MV-4-11 (cell line): ENCODE data around the gene TUBD1.
"Not testable (repeated sequence)": the region's sequence is repeated elsewhere in the genome, so short reads cannot be mapped to it uniquely, and the experiment has no call there.

Source experiments
- DNase-seq: peaks from one replicate; lab custom pipeline; 2025; lab: John Stamatoyannopoulos, UW

TUBD1 gene

GRCh38 chr17:59844884-59845594 is 47.7 kb downstream of the TUBD1 start:
- no peak for DNase-seq

GRCh38 chr17:59842901-59843652 is 49.7 kb downstream of the TUBD1 start:
- DNase-seq: peak; percentile 66

- not testable (repeated sequence) for DNase-seq
These were observed 50.9 kb downstream of the TUBD1 start for GRCh38 chr17:59841882-59842263.

GRCh38 chr17:59841091-59841881 is 51.5 kb downstream of the TUBD1 start:
- DNase-seq: not testable (repeated sequence)

GRCh38 chr17:59840329-59841090 is 52.2 kb downstream of the TUBD1 start:
- no peak for DNase-seq

GRCh38 chr17:59839651-59840328 is 53.0 kb downstream of the TUBD1 start:
- no peak for DNase-seq

GRCh38 chr17:59838052-59838916 is 54.5 kb downstream of the TUBD1 start:
- no peak for DNase-seq

- peak; percentile 100 for DNase-seq
These were observed 55.3 kb downstream of the TUBD1 start for GRCh38 chr17:59837308-59838051.

GRCh38 chr17:59832883-59833379 is 59.8 kb downstream of the TUBD1 start:
- DNase-seq: no peak

- DNase-seq: no peak
These were observed 61.8 kb downstream of the TUBD1 start for GRCh38 chr17:59830846-59831486.

GRCh38 chr17:59830007-59830630 is 62.6 kb downstream of the TUBD1 start:
- DNase-seq: no peak

- DNase-seq: peak; percentile 93
These were observed 63.3 kb downstream of the TUBD1 start for GRCh38 chr17:59829217-59830006.

GRCh38 chr17:59828819-59829216 is 63.9 kb downstream of the TUBD1 start:
- not testable (repeated sequence) for DNase-seq

- DNase-seq: no peak
These were observed 64.3 kb downstream of the TUBD1 start for GRCh38 chr17:59828478-59828760.

- DNase-seq: no peak
These were observed 64.8 kb downstream of the TUBD1 start for GRCh38 chr17:59827721-59828477.

GRCh38 chr17:59826706-59827453 is 65.9 kb downstream of the TUBD1 start:
- no peak for DNase-seq
